ENCODE results near the gene WDR33. TPM values are rescaled to one million over a fixed set of nuclear protein-coding genes. Genes with fewer than 3 reads are reported as not detected.

The WDR33 gene
- total RNA-seq, 4 donors from 2014 or later = 35.2 to 48.0 (median 36.6) TPM

GRCh38 chr2:127713562-127713961, 97.4 kb downstream of the WDR33 start:
- in situ Hi-C loops (cut with MboI; ENCODE audit: low pct_ligation_motif_present in 1 of 4, low pct_unique_long_range_greater_than_20kb in 1 of 4, low sequenced_read_pairs in 3 of 4) (no loop called here), intact Hi-C loops (cut with DNase I; ENCODE audit: low total_unique reads) (no loop called here)
- TF ChIP-seq POLR2AphosphoS5 (IDR thresholded peaks at IDR 0.05) (no peak), CTCF (IDR thresholded peaks at IDR 0.05) (no peak), POLR2A (IDR thresholded peaks at IDR 0.05) (no peak)
- H3K4me1 ChIP-seq = no peaks in the 10 kb centered on the region
- WGBS, 2 donors (ENCODE audit: low coverage in 1 of 2) = 94% methylated on average over 6 to 25 of the region's 25 CpGs
- no peak for DNase-seq
- H3K36me3 ChIP-seq = peaks cover 0 to 16% (median 4%) of the 10 kb centered on the region in 4 donors
- H3K27me3 ChIP-seq = no peaks in the 10 kb centered on the region
- no peak overlapping the region for H3K27ac ChIP-seq
- no peak overlapping the region for H3K4me3 ChIP-seq
- no peaks in the 10 kb centered on the region for H3K9me3 ChIP-seq

- no peaks in the 10 kb centered on the region for H3K27me3 ChIP-seq
- no peak overlapping the region for H3K4me3 ChIP-seq
- intact Hi-C loops (cut with DNase I; ENCODE audit: low total_unique reads) (no loop called here), in situ Hi-C loops (cut with MboI; ENCODE audit: low pct_ligation_motif_present in 1 of 4, low pct_unique_long_range_greater_than_20kb in 1 of 4, low sequenced_read_pairs in 3 of 4) (no loop called here)
- TF ChIP-seq EP300 (IDR thresholded peaks at IDR 0.05; ENCODE audit: low read depth) = no peak
- TF ChIP-seq POLR2AphosphoS5 (IDR thresholded peaks at IDR 0.05) = no peak
- no peak for TF ChIP-seq CTCF (IDR thresholded peaks at IDR 0.05)
- TF ChIP-seq POLR2A (IDR thresholded peaks at IDR 0.05) = no peak
- H3K4me1 ChIP-seq = no peaks in the 10 kb centered on the region
- H3K36me3 ChIP-seq = peaks cover 0 to 22% (median 5%) of the 10 kb centered on the region in 4 donors
- 85 to 96% methylated on average over 2 of the region's 2 CpGs for WGBS, 2 donors (ENCODE audit: low coverage in 1 of 2)
- no peaks in the 10 kb centered on the region for H3K9me3 ChIP-seq
- DNase-seq = no peak
- H3K27ac ChIP-seq = no peak overlapping the region
Measured at GRCh38 chr2:127712999-127713398, 98.0 kb downstream of the WDR33 start.

GRCh38 chr2:127709336-127709735, 101.6 kb downstream of the WDR33 start:
- 94 to 100% methylated on average over 5 to 13 of the region's 13 CpGs for WGBS, 2 donors (ENCODE audit: low coverage in 1 of 2)
- H3K27ac ChIP-seq = no peak overlapping the region
- no peak overlapping the region for H3K4me3 ChIP-seq
- in situ Hi-C loops (cut with MboI; ENCODE audit: low pct_ligation_motif_present in 1 of 4, low pct_unique_long_range_greater_than_20kb in 1 of 4, low sequenced_read_pairs in 3 of 4) (no loop called here), intact Hi-C loops (cut with DNase I; ENCODE audit: low total_unique reads) (no loop called here)
- peaks cover 0 to 7% (median 0%) of the 10 kb centered on the region in 4 donors for H3K4me1 ChIP-seq
- H3K9me3 ChIP-seq = no peaks in the 10 kb centered on the region
- no peak for DNase-seq
- no peaks in the 10 kb centered on the region for H3K27me3 ChIP-seq
- peaks cover 0 to 30% (median 9%) of the 10 kb centered on the region in 4 donors for H3K36me3 ChIP-seq
- TF ChIP-seq CTCF (IDR thresholded peaks at IDR 0.05) (no peak), POLR2A (IDR thresholded peaks at IDR 0.05) (no peak), POLR2AphosphoS5 (IDR thresholded peaks at IDR 0.05) (no peak), EP300 (IDR thresholded peaks at IDR 0.05; ENCODE audit: low read depth) (no peak)

GRCh38 chr2:127707890-127708648, 102.9 kb downstream of the WDR33 start:
- H3K4me1 ChIP-seq = peaks cover 5 to 19% (median 6%) of the 10 kb centered on the region in 4 donors
- in situ Hi-C loops (cut with MboI; ENCODE audit: low pct_ligation_motif_present in 1 of 4, low pct_unique_long_range_greater_than_20kb in 1 of 4, low sequenced_read_pairs in 3 of 4) (no loop called here), intact Hi-C loops (cut with DNase I; ENCODE audit: low total_unique reads) (no loop called here)
- no peaks in the 10 kb centered on the region for H3K27me3 ChIP-seq
- no peak for DNase-seq
- no peaks in the 10 kb centered on the region for H3K9me3 ChIP-seq
- no peak overlapping the region for H3K27ac ChIP-seq
- peaks cover 0 to 23% (median 9%) of the 10 kb centered on the region in 4 donors for H3K36me3 ChIP-seq
- TF ChIP-seq POLR2A (IDR thresholded peaks at IDR 0.05) (no peak), POLR2AphosphoS5 (IDR thresholded peaks at IDR 0.05) (no peak), EP300 (IDR thresholded peaks at IDR 0.05; ENCODE audit: low read depth) (no peak), CTCF (IDR thresholded peaks at IDR 0.05) (no peak)
- no peak overlapping the region for H3K4me3 ChIP-seq
- WGBS, 2 donors (ENCODE audit: low coverage in 1 of 2) = 93 to 94% methylated on average over 3 to 9 of the region's 9 CpGs
